ENCODE measurements around the gene IL16. TPM values are rescaled to one million over a fixed set of nuclear protein-coding genes. Genes with fewer than 3 reads are reported as not detected.

The IL16 gene
- total and polyA plus RNA-seq, 2 experiments from 2014 or later = 0.32 to 0.53 TPM

DNA sequence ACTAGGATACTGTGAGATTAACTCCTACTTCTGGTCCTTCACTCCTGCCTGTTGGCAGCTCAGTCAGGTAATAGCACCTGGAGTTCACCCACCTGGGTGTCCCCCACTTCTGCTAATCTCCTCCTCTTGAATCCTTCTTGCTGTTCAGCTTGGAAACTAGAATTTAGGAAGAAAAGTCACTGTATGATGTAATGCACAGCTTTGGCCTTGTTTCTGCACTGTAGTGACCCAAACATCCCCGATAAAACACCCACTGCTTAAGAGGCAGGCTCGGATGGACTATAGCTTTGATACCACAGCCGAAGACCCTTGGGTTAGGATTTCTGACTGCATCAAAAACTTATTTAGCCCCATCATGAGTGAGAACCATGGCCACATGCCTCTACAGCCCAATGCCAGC lies 102.5 kb downstream of the IL16 start:
- Histone ChIP-seq H3K36me3 (ENCODE audit: low read depth) (no peaks in the 10 kb centered on the region), H3F3A (ENCODE audit: insufficient read depth) (0 out of 2 replicates have a peak, but pooled peaks cover 14% of the 10 kb centered on the region), H3K27ac (no peak overlapping the region), H3K4me3 (no peak overlapping the region), H3K27me3 (replicated peaks; ENCODE audit: insufficient read depth) (no peaks in the 10 kb centered on the region), H4K20me1 (ENCODE audit: insufficient read depth) (no peaks in the 10 kb centered on the region), H3K4me2 (ENCODE audit: unreplicated experiment) (no peak overlapping the region), H3K9me3 (ENCODE audit: low read depth) (no peaks in the 10 kb centered on the region), H2AFZ (no peak overlapping the region), H3K79me2 (ENCODE audit: insufficient read depth) (no peaks in the 10 kb centered on the region), H3K4me1 (ENCODE audit: insufficient read depth) (peaks cover 13% of the 10 kb centered on the region), H3K9me2 (ENCODE audit: insufficient read depth) (no peaks in the 10 kb centered on the region), H3K9ac (no peak overlapping the region)
- in situ Hi-C loops (cut with MboI) = no loop called here
- TF ChIP-seq EZH2phosphoT487 (IDR thresholded peaks at IDR 0.05; ENCODE audit: insufficient read depth, low read depth) = no peak
- TF ChIP-seq EZH2 (IDR thresholded peaks at IDR 0.05; ENCODE audit: insufficient read depth, poor library complexity, severe bottlenecking) = no peak
- 94 to 100% methylated on average over 3 of the region's 3 CpGs for WGBS, 2 experiments (ENCODE audit: low coverage in 1 of 2, low lambda C conversion rate in 2 of 2, missing lambda C conversion rate in 2 of 2)
- no peak for DNase-seq

DNA sequence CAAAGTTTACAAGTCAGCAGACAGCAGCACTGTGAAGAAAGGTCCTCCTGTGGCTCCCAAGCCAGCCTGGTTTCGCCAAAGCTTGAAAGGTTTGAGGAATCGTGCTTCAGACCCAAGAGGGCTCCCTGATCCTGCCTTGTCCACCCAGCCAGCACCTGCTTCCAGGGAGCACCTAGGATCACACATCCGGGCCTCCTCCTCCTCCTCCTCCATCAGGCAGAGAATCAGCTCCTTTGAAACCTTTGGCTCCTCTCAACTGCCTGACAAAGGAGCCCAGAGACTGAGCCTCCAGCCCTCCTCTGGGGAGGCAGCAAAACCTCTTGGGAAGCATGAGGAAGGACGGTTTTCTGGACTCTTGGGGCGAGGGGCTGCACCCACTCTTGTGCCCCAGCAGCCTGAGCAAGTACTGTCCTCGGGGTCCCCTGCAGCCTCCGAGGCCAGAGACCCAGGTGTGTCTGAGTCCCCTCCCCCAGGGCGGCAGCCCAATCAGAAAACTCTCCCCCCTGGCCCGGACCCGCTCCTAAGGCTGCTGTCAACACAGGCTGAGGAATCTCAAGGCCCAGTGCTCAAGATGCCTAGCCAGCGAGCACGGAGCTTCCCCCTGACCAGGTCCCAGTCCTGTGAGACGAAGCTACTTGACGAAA lies 103.1 kb downstream of the IL16 start:
- H3K9me3 ChIP-seq (ENCODE audit: low read depth) = no peaks in the 10 kb centered on the region
- 0 out of 2 replicates have a peak, but pooled peaks cover 14% of the 10 kb centered on the region for H3F3A ChIP-seq (ENCODE audit: insufficient read depth)
- no peak overlapping the region for H2AFZ ChIP-seq
- H3K9ac ChIP-seq = no peak overlapping the region
- no peaks in the 10 kb centered on the region for H3K27me3 ChIP-seq (replicated peaks; ENCODE audit: insufficient read depth)
- no peak overlapping the region for H3K27ac ChIP-seq
- DNase-seq = no peak
- H3K79me2 ChIP-seq (ENCODE audit: insufficient read depth) = no peaks in the 10 kb centered on the region
- H3K9me2 ChIP-seq (ENCODE audit: insufficient read depth) = no peaks in the 10 kb centered on the region
- no peaks in the 10 kb centered on the region for H4K20me1 ChIP-seq (ENCODE audit: insufficient read depth)
- no peak overlapping the region for H3K4me3 ChIP-seq
- H3K4me1 ChIP-seq (ENCODE audit: insufficient read depth) = peaks cover 13% of the 10 kb centered on the region
- in situ Hi-C loops (cut with MboI) = no loop called here
- no peaks in the 10 kb centered on the region for H3K36me3 ChIP-seq (ENCODE audit: low read depth)
- WGBS, 2 experiments (ENCODE audit: low coverage in 1 of 2, low lambda C conversion rate in 2 of 2, missing lambda C conversion rate in 2 of 2) = 83% methylated on average over 13 of the region's 14 CpGs
- no peak overlapping the region for H3K4me2 ChIP-seq (ENCODE audit: unreplicated experiment)
- no peak for TF ChIP-seq EZH2 (IDR thresholded peaks at IDR 0.05; ENCODE audit: insufficient read depth, poor library complexity, severe bottlenecking)
- TF ChIP-seq EZH2phosphoT487 (IDR thresholded peaks at IDR 0.05; ENCODE audit: insufficient read depth, low read depth) = no peak

DNA sequence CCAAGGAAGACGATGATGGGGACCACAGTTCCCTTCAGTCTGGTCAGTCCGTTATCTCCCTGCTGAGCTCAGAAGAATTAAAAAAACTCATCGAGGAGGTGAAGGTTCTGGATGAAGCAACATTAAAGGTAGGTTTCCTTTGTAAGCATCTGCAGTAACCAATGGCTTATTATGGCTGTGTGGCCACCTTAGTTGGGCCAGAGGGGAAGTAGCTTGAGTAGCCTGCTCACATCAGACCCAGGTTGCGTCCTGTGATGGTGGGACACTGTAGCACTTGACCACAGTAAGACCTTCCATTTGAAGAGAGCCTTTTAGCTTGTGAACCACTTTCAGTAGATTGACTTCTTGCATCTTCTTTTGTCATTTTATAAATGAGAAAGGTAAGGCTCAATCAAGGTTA lies 104.7 kb downstream of the IL16 start:
- Histone ChIP-seq H3K9me3 (ENCODE audit: low read depth) (no peaks in the 10 kb centered on the region), H3K27me3 (replicated peaks; ENCODE audit: insufficient read depth) (no peaks in the 10 kb centered on the region), H3K4me2 (ENCODE audit: unreplicated experiment) (no peak overlapping the region), H3K36me3 (ENCODE audit: low read depth) (no peaks in the 10 kb centered on the region), H3K27ac (no peak overlapping the region), H3K4me3 (no peak overlapping the region), H2AFZ (no peak overlapping the region), H4K20me1 (ENCODE audit: insufficient read depth) (no peaks in the 10 kb centered on the region), H3K4me1 (ENCODE audit: insufficient read depth) (peaks cover 13% of the 10 kb centered on the region), H3F3A (ENCODE audit: insufficient read depth) (no peaks in the 10 kb centered on the region), H3K9ac (no peak overlapping the region), H3K79me2 (ENCODE audit: insufficient read depth) (no peaks in the 10 kb centered on the region), H3K9me2 (ENCODE audit: insufficient read depth) (no peaks in the 10 kb centered on the region)
- 91 to 95% methylated on average over 4 of the region's 4 CpGs for WGBS, 2 experiments (ENCODE audit: low coverage in 1 of 2, low lambda C conversion rate in 2 of 2, missing lambda C conversion rate in 2 of 2)
- TF ChIP-seq EZH2 (IDR thresholded peaks at IDR 0.05; ENCODE audit: insufficient read depth, poor library complexity, severe bottlenecking) = no peak
- no peak for TF ChIP-seq EZH2phosphoT487 (IDR thresholded peaks at IDR 0.05; ENCODE audit: insufficient read depth, low read depth)
- DNase-seq = no peak
- in situ Hi-C loops (cut with MboI) = no loop called here

DNA sequence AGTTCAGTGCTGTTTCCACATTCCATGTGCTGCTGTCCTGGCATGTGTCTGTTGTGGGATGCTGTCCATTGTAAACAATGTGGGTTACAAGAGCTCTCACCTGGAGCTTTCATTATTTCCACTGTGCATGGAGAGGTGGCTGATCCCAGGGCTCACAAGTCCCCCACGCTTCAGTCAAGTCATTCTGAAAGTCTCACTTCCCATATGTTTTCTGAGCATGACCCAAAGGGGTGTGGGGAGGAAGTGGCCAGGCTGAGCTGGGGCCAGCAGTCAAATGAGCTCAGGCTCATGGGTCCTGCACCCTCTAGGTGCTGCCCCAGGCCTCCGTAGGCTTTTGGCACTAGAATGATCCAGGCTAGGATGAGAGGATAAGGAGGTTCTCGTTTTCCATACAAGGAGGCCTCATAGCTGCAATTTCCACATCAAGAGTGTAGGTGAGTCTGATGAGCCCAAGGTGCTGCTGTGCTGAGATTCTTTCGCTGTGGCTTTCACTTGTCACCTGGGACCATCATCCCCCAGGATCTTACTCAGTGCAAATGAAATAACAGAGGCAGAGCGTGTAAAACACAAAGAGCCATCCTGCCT lies 105.2 kb downstream of the IL16 start:
- WGBS, 2 experiments (ENCODE audit: low coverage in 1 of 2, low lambda C conversion rate in 2 of 2, missing lambda C conversion rate in 2 of 2) = 81 to 83% methylated on average over 5 of the region's 5 CpGs
- H3K9me2 ChIP-seq (ENCODE audit: insufficient read depth) = no peaks in the 10 kb centered on the region
- no peaks in the 10 kb centered on the region for H3F3A ChIP-seq (ENCODE audit: insufficient read depth)
- in situ Hi-C loops (cut with MboI) = no loop called here
- no peak for DNase-seq
- no peaks in the 10 kb centered on the region for H3K9me3 ChIP-seq (ENCODE audit: low read depth)
- no peak overlapping the region for H3K4me2 ChIP-seq (ENCODE audit: unreplicated experiment)
- H3K27ac ChIP-seq = no peak overlapping the region
- H3K36me3 ChIP-seq (ENCODE audit: low read depth) = no peaks in the 10 kb centered on the region
- H3K27me3 ChIP-seq (replicated peaks; ENCODE audit: insufficient read depth) = no peaks in the 10 kb centered on the region
- no peak overlapping the region for H3K9ac ChIP-seq
- H3K4me1 ChIP-seq (ENCODE audit: insufficient read depth) = peaks cover 12% of the 10 kb centered on the region
- H2AFZ ChIP-seq = no peak overlapping the region
- TF ChIP-seq EZH2 (IDR thresholded peaks at IDR 0.05; ENCODE audit: insufficient read depth, poor library complexity, severe bottlenecking) = no peak
- TF ChIP-seq EZH2phosphoT487 (IDR thresholded peaks at IDR 0.05; ENCODE audit: insufficient read depth, low read depth) = no peak
- H4K20me1 ChIP-seq (ENCODE audit: insufficient read depth) = no peaks in the 10 kb centered on the region
- H3K4me3 ChIP-seq = no peak overlapping the region
- no peaks in the 10 kb centered on the region for H3K79me2 ChIP-seq (ENCODE audit: insufficient read depth)
